Choroid plexus epithelial cell (primary cell): ENCODE results near the gene ZNF878.

ENCODE experiments used
- DNase-seq: peaks from one replicate; pipeline ENCODE4 v3.0.0-alpha.2; 2010; ENCODE audit warnings: low read depth
- H3K4me3 ChIP-seq: 2 replicates; pipeline ENCODE4 v1.5.1; 2011; ENCODE audit warnings: low read depth, mild to moderate bottlenecking, control low read depth, low read length, moderate library complexity
- TF ChIP-seq, protein P1 (sequence below): conservative IDR thresholded peaks from 2 replicates; pipeline ENCODE4 v1.5.1; 2011; ENCODE audit warnings: low read depth, mild to moderate bottlenecking, control low read depth, inconsistent platforms, low read length, moderate library complexity

The ZNF878 gene

DNA sequence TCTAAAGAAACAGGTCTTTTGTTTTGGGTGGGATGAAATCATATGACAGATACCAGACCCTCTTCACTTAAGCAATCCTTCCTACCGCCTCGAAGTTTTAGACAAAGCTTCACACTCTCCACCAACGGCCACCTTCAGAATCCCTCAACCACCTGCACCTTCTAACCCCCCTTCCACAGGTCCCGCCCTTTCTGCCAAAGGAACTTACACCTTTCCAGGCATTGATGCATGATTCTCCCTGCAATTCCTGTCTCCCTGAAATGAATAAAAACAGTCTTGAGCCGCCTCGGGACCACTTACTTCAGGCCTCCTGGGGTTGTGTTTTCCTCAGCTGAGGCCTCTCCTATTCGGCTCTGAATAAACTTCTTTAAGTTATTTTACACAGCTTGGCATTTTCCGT is 18.1 kb downstream of the ZNF878 start:
- peak; percentile 31 for DNase-seq
- H3K4me3 ChIP-seq: peak overlapping the region; percentile 94
- TF ChIP-seq, protein P1, sequence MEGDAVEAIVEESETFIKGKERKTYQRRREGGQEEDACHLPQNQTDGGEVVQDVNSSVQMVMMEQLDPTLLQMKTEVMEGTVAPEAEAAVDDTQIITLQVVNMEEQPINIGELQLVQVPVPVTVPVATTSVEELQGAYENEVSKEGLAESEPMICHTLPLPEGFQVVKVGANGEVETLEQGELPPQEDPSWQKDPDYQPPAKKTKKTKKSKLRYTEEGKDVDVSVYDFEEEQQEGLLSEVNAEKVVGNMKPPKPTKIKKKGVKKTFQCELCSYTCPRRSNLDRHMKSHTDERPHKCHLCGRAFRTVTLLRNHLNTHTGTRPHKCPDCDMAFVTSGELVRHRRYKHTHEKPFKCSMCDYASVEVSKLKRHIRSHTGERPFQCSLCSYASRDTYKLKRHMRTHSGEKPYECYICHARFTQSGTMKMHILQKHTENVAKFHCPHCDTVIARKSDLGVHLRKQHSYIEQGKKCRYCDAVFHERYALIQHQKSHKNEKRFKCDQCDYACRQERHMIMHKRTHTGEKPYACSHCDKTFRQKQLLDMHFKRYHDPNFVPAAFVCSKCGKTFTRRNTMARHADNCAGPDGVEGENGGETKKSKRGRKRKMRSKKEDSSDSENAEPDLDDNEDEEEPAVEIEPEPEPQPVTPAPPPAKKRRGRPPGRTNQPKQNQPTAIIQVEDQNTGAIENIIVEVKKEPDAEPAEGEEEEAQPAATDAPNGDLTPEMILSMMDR: no peak

DNA sequence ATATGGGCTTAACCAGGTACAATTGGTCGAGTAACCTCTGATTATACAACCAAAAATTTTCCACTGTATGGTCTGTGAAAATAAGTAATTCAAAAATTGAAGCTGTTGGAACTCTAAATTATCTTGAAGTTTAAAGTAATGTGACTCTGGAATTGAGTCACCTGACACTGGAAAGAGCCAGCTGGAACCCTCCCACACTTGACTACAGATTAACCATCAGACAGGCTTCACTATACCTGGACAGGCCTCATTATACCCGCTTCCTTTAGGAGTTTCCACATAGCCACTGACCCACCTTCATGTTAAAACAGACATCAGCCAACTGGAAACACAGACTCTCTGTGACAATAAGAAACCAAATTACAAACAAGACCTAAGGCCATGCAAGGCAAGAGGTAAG is 18.6 kb downstream of the ZNF878 start:
- no peak overlapping the region for H3K4me3 ChIP-seq
- TF ChIP-seq, protein P1: no peak
- no peak for DNase-seq

DNA sequence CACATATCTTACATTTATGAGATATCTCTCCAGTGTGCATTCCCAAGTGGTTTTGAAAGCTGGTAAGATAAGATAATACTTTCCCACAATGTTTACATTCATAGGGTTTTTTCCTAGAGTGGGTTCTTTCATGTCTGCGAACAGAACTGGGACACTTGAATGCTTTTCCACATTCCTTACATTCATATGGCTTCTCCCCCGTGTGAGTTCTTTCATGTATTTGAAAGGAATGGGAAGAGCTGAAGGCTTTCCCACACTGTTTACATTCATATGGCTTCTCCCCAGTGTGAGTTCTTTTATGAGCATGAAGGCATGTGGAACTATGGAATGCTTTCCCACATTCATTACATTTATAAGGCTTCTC is 37.0 kb downstream of the ZNF878 start:
- no peak overlapping the region for H3K4me3 ChIP-seq
- TF ChIP-seq, protein P1: no peak
- DNase-seq: peak; percentile 4

DNA sequence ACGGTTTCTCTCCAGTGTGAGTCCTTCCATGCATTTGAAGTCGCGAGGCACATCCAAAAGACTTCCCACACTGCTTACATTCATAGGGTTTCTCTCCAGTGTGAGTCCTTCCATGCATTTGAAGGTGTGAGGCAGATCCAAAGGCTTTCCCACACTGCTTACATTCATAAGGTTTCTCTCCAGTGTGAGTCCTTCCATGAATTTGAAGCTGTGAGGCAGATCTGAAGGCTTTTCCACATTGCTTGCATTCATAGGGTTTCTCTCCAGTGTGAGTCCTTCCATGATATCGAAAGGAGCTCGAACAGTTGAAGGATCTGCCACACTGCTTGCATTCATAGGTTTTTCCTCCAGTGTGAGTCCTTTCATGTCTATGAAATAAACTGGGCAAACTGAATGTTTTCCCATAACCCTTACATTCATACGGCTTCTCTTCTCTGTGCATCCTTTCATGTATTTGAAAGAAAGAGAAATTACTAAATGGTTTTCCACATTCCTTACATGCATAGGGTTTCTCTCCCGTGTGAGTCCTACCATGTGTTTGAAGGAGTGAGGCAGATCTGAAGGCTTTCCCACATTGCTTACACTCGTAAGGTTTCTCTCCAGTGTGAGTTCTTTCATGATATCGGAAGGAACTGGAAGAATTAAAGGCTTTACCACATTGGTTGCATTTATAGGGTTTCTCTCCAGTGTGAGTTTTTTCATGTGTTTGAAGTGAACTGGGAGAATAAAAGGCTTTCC is 37.6 kb downstream of the ZNF878 start:
- peak; percentile 5 for DNase-seq
- TF ChIP-seq, protein P1: no peak

DNA sequence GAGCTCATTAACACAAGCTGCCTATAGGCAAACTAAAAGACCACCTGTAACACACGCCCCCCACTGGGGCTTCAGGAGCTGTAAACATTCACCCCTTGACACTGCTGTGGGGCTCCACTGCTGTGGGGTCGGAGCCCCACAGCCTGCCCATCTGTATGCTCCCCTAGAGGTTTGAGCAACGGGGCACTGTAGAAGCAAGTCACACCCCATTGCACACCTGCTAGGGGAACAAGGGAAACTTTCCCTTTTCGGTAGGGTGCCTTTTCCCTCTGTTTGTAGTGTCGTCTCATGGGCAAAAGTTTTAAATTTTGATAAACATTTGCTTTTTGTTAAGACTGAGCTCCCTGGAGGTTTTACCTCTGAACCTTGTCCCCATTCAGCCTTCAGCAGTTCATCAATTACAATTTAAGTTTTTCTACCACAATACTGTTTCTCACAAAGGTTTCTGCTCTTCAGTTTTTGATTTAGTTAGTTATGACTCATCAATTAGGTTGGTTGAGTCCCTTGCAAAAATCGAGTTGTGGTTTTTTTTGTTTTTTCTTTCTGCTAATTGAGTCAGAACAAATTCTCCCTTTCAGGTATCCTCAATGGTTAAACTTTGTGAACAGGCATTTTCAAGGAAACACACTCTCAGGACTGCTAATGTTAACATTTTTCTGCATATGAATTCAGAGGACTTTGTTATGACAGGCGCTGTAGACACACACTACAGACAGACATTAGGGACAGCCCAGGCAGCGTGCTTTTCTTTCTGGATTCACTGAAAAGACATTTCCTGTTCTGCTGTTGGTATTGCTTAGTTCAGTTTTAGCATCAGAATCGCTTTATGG is 52.4 kb downstream of the ZNF878 start:
- no peak overlapping the region for H3K4me3 ChIP-seq
- peak; percentile 15 for DNase-seq
- TF ChIP-seq, protein P1: no peak

More for the DNA sequence above, 37.6 kb downstream of the ZNF878 start:
- H3K4me3 ChIP-seq: no peak overlapping the region

DNA sequence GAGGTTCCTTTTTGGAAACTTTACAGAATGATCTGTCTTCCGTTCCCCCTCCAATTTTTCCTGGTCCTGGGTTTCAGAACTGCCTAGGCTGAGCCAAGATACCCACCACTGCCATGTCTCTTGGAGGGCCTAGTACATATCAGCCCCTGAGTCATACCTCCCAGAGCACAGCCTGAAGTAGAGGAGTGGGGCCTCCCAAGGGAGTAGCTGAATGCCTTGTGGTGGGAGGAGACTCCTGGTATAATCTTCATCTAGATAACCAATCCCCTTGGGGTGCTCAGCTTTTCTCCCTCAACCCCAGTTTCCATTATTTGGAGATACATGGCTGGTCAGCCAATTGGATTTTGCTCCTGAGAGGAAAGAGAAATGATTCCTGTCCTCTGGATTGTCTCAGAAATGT is 57.6 kb downstream of the ZNF878 start:
- H3K4me3 ChIP-seq: no peak overlapping the region
- peak; percentile 79 for DNase-seq
- TF ChIP-seq, protein P1: no peak
